Activated CD4-positive, alpha-beta T cell treated with anti-CD3 and anti-CD28 coated beads, Interleukin-10, Interleukin-2, amounts not matched to agents 100 ng/mL and 50 ng/mL, durations not matched to agents 16 hours and 8 hours (primary cell): ENCODE data around the gene NFXL1.

Experiments
- DNase-seq: peaks from one replicate; pipeline ENCODE4 v3.0.0-alpha.2; 2020

NFXL1 gene

DNA sequence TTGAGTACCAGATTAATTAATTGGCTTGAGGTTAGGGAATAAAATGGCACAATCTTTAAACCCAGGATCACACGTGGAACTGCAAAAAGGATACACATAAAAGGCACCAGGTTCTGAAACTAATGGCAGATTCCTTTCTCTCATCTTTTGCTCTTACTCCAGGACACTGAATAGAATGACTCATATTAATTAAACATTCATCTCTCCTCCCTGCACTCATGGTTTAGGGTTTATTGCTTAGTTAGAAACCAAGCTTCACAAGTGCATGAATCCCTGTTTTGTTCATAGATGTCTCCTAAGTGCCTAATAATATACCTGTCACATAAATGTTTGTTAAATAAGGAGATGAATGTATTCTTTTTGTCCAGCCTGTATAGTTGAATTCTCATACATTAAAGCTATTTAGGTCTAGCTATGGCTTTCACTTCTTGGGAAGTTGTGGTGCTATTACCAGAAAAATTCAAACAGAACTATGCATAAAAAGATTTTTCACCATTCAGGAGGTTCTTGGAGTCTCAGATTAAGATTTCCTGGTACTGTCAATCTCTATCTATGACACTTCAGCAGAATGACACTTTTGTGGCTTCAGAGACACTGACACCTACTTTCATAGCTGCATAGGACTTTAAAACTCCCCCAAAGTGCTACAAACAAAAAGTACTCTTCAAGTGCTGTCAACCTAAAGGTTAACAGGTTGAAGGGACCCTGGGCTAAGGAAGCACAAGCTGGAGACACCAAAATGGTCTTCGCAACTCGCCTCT is 83.9 kb downstream of the NFXL1 start:
- no peak for DNase-seq

DNA sequence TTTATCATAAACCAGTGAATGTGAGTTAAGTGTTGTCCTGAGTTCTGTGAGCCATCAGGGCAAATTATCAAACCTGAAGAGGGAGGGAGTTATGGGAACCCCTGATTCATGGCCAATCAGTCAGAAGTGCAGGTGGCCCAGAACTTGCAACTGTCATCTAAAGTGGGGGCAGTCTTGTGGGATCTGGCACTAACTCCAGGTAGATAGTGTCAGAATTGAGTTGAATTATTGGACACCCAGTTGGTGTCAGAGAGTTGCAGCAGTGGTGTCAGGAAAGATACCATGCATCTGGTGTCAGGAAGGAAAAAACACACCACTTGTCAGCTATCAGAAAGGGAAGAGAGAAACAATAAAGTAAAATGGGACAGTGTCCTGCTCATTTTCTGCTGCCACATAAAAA is 84.9 kb downstream of the NFXL1 start:
- DNase-seq, result no peak

DNA sequence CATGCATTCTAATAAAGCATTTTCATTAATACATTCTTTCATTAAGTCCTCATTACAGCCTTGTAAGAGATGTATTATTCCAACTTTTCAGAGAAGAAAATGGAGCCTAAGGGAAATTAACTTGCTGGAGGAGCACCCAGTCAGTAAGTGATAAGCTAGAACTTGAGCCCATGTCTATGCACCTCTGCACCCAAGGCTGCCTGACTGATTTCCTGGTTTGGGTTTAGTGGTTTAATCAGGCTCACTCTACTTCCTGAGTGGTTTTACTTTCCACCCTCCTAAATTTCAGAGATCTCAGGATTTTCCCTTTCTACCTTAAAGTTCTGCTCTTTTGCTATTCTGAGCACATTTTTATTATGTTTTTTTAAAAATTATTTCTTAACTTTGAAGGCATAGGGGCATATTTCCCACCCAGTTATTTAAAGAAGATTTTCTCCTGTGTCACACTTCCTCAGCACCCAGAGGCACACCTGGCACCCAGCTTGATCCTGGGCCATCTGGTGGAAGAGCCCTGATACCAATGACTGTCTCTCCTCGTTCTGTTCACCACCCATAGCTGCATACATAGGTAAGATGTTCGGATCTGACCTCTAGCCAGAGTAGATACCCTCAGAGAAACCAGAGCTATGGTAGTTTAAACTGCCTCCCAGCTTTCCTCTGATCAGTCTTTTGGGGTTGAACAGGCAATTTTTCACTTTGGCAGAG is 86.9 kb downstream of the NFXL1 start:
- DNase-seq, result peak; percentile 14

DNA sequence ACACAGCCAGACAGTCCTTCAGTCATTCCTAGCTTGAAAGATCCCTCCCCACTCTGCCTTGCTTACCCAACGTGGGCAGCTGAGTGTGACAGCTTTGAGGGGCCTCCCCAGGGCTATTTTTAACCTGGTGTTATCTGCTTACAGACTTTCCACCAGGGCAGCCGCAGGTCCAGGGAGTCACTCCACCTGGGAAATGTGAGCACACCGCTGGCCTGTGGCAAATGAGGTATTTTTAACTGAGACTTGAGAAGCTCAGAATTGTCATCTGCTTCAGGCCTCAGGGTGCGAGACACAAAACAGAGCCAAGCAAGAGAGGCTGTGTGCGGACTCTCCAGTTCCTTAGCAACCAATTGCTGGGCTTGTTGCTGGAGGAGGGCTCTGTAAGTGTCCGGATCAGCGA is 89.5 kb downstream of the NFXL1 start:
- no peak for DNase-seq

DNA sequence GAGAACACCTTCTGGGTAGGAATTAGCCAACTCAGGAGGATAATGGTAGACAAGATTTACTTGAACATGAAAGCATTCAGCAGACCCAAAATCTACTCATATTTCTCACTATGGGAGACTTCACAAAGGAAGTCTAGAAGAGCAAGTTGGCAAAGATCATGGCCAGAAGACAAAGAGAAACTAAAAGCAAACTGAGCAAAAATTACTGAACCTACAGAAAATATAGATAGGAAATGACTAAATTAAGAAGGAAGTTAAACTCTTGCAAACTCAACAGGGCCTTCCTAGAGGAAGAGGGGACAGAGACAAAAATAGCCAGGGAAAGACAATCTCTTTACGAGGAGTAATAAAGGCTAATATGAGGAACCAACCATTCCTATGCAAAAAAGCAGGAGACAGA is 95.2 kb downstream of the NFXL1 start:
- no peak for DNase-seq

DNA sequence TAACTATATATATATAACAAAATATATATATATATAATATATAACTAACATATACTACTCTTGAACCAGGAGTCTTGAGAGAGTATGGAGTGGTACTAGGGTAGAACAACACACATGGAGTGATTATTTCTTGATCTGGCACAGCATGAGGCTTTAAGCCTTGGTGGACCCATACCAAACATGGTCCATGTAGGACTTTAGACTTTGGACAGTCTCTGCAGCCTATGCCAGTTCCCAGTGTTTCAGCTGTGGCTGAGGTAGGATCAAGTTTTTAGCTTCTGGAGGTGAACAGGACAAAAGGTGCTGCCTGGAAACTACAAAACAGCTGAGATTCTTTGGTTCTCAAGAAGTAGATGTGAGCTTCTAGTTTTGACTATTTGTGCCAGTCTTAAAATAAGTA is 97.1 kb downstream of the NFXL1 start:
- no peak for DNase-seq

DNA sequence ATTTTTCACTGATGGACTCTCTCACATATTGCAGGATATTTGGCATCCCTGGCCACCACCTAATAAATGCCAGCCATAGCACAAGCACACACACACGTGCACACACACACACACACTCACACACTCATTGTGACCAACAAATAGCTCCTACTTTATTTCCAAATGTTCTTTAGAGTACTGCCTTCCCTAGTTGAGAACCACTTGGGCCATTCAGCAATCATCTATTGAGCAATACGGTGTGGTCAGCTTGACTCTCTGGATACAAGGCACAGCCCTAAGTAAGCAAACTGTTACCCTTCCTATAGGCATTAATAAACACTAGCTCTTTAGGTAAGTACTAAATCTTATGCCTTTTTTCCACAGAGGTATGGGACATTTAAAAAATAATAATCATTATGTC is 97.6 kb downstream of the NFXL1 start:
- DNase-seq, result no peak

DNA sequence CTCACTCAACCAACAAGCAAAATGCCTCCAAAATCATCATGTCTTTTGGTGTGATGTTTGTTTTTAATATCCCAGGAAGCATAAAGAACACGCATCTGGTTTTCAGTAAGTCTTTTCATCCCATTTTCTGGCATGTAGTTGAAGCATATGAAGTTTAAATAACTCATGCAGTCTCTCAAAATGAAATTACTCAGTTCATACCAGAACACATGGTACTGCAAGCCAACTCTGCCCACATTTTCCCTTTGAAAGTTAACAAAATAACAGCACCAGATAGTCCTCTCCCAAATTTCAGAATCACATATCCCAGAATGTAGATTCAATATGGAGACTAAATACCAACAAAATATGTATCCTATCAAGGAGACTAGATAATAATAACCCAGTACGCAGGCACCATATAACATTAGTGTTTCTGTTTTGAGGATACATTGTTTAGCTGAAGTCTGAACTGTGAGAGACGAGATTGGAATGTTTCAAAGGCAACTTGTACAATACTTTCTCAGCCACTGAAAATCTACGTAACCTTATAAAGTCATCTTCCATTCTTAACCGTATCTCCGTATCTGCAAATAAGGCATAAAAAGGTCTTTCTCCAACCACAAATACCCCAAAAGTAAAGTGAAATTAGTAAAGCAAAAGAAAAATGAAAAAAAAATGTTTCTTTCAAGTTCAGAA is 99.6 kb downstream of the NFXL1 start:
- no peak for DNase-seq

DNA sequence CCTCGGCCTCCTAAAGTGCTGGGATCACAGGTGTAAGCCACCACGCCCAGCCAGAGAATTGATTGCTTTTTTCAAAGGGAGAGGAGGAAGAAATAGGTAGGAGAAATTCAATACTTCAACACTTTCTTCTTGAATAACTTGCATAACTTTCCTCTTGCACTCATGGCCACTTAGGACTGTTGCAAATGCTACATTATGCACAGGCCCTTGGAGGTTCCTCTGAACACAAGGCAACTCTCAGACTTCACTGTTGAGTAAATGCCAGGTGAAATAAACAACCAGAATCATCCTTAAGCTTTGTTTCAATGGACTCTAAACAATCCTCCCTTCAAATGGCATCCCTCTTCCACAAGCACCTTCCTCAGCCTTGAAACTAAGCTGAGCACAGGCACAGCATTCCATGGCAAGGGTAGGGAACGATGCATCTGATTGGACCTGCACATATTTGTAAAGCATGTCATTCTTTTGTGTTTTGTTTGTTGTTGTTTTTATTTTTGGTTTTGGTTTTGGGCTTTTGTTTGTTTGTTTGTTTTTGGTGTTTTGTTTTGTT is 104.7 kb downstream of the NFXL1 start:
- DNase-seq, result no peak

DNA sequence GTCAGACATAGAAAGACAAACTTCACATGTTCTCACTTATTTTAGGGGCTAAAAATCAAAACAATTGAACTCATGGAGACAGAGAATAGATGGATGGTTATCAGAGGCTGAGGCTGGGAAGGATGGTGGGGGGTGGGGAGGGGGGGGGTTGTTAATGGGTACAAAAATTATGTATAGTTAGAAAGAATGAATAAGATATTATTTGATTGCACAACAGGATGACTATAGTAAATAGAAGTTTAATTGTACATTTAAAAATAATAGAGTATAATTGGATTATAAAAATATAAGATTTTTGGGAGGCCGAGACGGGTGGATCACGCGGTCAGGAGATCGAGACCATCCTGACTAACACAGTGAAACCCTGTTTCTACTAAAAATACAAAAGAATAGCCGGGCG is 109.8 kb downstream of the NFXL1 start:
- no peak for DNase-seq

DNA sequence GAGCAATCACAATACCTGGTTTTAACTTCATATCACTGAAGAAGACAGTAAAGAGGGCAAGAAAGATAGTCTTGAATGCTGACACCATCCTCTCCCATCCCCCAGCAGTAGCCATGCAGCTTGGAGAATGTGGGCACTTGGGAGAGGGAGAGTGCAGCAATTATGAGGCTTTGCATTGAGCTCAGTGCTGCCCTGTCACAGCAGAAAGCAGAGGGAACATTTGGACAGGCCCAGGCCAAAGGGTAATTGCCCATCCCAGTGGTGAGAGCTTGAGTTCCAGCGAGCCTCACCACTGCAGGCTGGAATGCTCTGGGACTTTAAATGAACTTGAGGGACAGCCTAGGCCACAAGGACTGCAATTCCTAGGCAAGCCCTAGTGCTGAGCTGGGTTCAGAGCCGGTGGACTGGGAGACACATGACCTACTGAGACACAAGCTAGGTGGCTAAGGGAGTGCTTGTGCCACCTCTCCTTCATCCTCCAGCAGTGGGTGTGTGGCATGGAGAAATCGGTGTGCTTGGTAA is 112.8 kb downstream of the NFXL1 start:
- no peak for DNase-seq

DNA sequence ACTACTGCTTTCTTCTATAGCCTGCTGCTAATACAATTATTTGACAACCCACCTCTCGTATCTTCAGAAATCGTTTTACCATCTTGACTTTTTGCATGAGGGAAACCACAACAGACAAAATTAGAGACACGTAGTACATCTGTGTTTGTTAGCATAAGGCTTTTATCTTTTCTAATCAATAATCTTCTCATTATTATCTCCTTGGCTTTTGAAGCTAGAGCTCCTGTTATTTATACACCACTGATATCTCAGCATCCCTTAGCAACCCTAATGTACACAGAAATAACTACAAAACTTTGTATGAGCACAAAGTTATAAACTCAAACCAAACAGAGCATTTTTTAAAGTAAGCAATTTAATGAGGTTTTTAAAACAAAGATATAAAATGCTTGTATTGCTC is 116.2 kb downstream of the NFXL1 start:
- no peak for DNase-seq
